ENCODE measurements around the gene MAP6. TPM values are rescaled to one million over a fixed set of nuclear protein-coding genes. Genes with fewer than 3 reads are reported as not detected.

The MAP6 gene
- total RNA-seq = 137 TPM

DNA sequence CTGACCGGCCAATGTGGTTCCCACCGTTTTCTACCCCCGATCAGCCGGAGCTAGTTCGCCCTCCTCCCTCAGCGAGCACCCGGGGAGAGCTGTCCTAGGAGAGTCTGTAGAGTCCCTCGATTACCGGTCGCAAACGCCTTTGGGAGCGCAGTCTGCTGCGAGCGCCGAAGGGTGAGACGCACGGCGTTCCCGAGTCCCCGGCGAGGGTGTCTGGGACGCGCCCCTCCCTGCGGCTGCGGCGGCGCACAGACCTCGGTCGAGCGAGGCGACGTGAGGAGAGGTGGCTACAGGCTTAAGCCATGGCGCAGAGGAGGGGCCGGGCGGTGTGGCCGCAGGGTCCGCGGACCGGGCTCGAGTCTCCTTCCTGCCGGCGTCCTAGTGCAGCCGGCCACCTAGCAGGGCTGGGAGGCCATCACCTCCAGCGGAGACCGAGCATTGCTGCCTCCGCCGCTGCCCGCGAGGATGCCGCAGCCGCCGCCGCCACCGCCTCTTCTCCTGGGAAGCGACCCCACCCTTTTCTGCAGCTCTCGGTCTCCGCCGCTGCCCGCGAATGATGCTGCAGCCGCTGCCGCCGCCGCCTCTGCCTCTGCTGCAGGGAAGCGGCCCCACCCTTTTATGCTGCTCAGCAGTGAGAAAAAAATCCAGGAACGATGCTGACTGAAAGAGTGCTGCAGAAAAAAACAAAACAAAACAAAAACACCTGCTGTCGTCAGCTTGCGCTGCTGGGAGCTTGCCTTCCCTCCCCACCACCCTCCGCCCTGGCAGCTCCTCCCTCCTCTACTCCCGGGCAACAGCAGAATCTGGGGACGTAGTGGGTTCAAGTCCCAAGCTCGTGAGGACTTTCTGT is at the start of gene MAP6:
MAP6 (minus strand) TSS at position 588 of the 847 bp plus-strand sequence. CDS start 669 bp downstream, outside the sequence.

GRCh38 chr11:75717608-75718418 is 49.0 kb upstream of the MAP6 start, which contains the start of gene MOGAT2:
TSS of gene MOGAT2 (plus strand) at chr11:75717838. CDS start at chr11:75717889, 51 bp downstream.

GRCh38 chr11:75562048-75562835 is 106.6 kb downstream of the MAP6 start, which contains the start of gene SERPINH1:
TSS of gene SERPINH1 (plus strand) at chr11:75562253. CDS start at chr11:75566350, 4,097 bp downstream.

Small RNAs within 50 kb of the gene (small RNA-seq; reads per million reads assigned to genes)
- gene AP001922.4 (ENCODE audit: low replicate concordance) = not detected

Other genes starting within 250 kb of the MAP6 start
- 36.0 TPM for gene KLHL35, start 235.8 kb downstream of the MAP6 start, total RNA-seq
- 32.9 TPM for gene GDPD5, start 143.1 kb downstream of the MAP6 start, total RNA-seq
- gene SERPINH1, start 106.8 kb downstream of the MAP6 start, total RNA-seq = 22.5 TPM
- not detected for gene MOGAT2, start 48.8 kb upstream of the MAP6 start, total RNA-seq
- gene DGAT2, start 99.7 kb upstream of the MAP6 start, total RNA-seq = 2.8 TPM
- 48.5 TPM for gene UVRAG, start 146.2 kb upstream of the MAP6 start, total RNA-seq